ENCODE measurements around the gene ACTL6A. TPM values are rescaled to one million over a fixed set of nuclear protein-coding genes. Genes with fewer than 3 reads are reported as not detected.

Gene ACTL6A
- total and polyA plus RNA-seq, 2 of the 4 experiments (the other 2 are of a cell fraction) = 48.3 to 70.1 TPM

DNA sequence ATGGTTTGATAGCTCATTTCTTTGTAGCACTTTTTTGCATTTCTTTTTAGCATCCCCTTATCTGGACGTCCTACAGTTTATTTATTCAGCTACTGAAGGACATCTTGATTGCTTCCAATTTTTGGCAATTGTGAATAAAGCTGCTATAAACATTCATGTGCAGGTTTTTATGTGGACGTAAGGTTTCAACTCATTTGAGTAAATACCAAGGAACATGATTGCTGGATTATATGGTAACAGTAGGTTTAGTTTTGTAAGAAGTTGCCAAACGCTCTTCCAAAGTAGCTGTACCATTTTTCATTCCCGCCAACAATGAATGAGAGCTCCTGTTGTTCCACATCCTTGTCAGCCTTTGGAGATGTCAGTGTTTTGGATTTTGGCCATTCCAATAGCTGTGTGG, 29.5 kb upstream of the ACTL6A start:
- CTCF ChIA-PET = interaction anchor here (0.6 to 0.9 kb wide), 2 partner anchors 15 to 28 kb away, joined by 3 to 8 read pairs; no protein-coding TSS in a partner anchor
- H3K4ac ChIP-seq (ENCODE audit: low read depth, low read length) = no peak overlapping the region
- no peak overlapping the region for H4K8ac ChIP-seq (ENCODE audit: low read depth in 2 of 2, low read length in 2 of 2)
- peaks cover 3% of the 10 kb centered on the region; the same call in 1 of the 2 replicates for H3K9me1 ChIP-seq (ENCODE audit: insufficient read depth, low read length)
- H2BK20ac ChIP-seq (ENCODE audit: low read depth, low read length) = no peak overlapping the region
- H3K4me3 ChIP-seq (ENCODE audit: insufficient read depth, low read depth, low read length) = no peak overlapping the region
- no peak overlapping the region for H3K23ac ChIP-seq (ENCODE audit: low read depth, low read length)
- no CpG with 5 or more reads among the region's 4 CpGs for WGBS, 2 experiments (ENCODE audit: extremely low coverage in 2 of 2, insufficient read length in 1 of 2)
- dilution Hi-C loops (cut with HindIII; ENCODE audit: low sequenced_read_pairs, unreplicated experiment) = no loop called here
- H3K14ac ChIP-seq (replicated peaks; ENCODE audit: low read depth, low read length) = no peak overlapping the region
- TF ChIP-seq RFX5 (IDR thresholded peaks at IDR 0.05; ENCODE audit: low read depth, low read length) (no peak), FOS (IDR thresholded peaks at IDR 0.05; ENCODE audit: low read depth, low read length) (no peak), CEBPB (IDR thresholded peaks at IDR 0.05; ENCODE audit: low read depth, low read length) (no peak), MXI1 (IDR thresholded peaks at IDR 0.05; ENCODE audit: borderline replicate concordance, low read depth, low read length) (no peak), CHD1 (IDR thresholded peaks at IDR 0.05; ENCODE audit: low read depth, low read length) (no peak), NFE2L2 (IDR thresholded peaks at IDR 0.05; ENCODE audit: low read depth, low read length) (no peak)
- TF ChIP-seq, protein P1, sequence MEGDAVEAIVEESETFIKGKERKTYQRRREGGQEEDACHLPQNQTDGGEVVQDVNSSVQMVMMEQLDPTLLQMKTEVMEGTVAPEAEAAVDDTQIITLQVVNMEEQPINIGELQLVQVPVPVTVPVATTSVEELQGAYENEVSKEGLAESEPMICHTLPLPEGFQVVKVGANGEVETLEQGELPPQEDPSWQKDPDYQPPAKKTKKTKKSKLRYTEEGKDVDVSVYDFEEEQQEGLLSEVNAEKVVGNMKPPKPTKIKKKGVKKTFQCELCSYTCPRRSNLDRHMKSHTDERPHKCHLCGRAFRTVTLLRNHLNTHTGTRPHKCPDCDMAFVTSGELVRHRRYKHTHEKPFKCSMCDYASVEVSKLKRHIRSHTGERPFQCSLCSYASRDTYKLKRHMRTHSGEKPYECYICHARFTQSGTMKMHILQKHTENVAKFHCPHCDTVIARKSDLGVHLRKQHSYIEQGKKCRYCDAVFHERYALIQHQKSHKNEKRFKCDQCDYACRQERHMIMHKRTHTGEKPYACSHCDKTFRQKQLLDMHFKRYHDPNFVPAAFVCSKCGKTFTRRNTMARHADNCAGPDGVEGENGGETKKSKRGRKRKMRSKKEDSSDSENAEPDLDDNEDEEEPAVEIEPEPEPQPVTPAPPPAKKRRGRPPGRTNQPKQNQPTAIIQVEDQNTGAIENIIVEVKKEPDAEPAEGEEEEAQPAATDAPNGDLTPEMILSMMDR (conservative IDR thresholded peaks at IDR 0.05; ENCODE audit: low read depth, low read length) = no peak
- TF ChIP-seq, protein P2, sequence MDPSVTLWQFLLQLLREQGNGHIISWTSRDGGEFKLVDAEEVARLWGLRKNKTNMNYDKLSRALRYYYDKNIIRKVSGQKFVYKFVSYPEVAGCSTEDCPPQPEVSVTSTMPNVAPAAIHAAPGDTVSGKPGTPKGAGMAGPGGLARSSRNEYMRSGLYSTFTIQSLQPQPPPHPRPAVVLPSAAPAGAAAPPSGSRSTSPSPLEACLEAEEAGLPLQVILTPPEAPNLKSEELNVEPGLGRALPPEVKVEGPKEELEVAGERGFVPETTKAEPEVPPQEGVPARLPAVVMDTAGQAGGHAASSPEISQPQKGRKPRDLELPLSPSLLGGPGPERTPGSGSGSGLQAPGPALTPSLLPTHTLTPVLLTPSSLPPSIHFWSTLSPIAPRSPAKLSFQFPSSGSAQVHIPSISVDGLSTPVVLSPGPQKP (IDR thresholded peaks at IDR 0.05; ENCODE audit: borderline replicate concordance, low read depth, low read length) = no peak
- H3K4me1 ChIP-seq (ENCODE audit: control insufficient read depth, insufficient read depth, low read length) = no peaks in the 10 kb centered on the region; the same call in 1 of the 2 replicates
- H4K5ac ChIP-seq (ENCODE audit: low read depth, low read length) = no peak overlapping the region
- intact Hi-C loops (cut with micrococcal nuclease) = no loop called here
- no peak overlapping the region for H3K18ac ChIP-seq (ENCODE audit: low read depth, low read length)
- no peak overlapping the region for H3K4me2 ChIP-seq (ENCODE audit: low read depth, low read length)
- no peak for ATAC-seq (ENCODE audit: low read depth)
- H2BK15ac ChIP-seq (ENCODE audit: low read depth, low read length) = no peak overlapping the region
- H4K20me1 ChIP-seq (ENCODE audit: insufficient read depth, low read length) = no peaks in the 10 kb centered on the region
- no peak overlapping the region for H3K9ac ChIP-seq (ENCODE audit: low read depth, low read length)
- H3K27me3 ChIP-seq (ENCODE audit: control insufficient read depth, insufficient read depth, low read length) = 0 out of 2 replicates have a peak, but pooled peaks cover 2% of the 10 kb centered on the region
- in situ Hi-C loops (cut with MboI; ENCODE audit: low sequenced_read_pairs) = no loop called here
- no peak overlapping the region for H2AFZ ChIP-seq (replicated peaks; ENCODE audit: low read length, poor library complexity)
- H2BK120ac ChIP-seq (ENCODE audit: low read depth, low read length) = no peak overlapping the region
- POLR2A ChIA-PET (ENCODE audit: unreplicated experiment) = no interaction called here
- BruUV-seq (replicated peaks) = no TSS peak
- H4K91ac ChIP-seq (ENCODE audit: insufficient read depth, low read depth, low read length) = no peak overlapping the region
- no peak overlapping the region for H2AK5ac ChIP-seq (ENCODE audit: low read depth, low read length)
- no peaks in the 10 kb centered on the region for H3K36me3 ChIP-seq (ENCODE audit: control insufficient read depth, insufficient read depth, low read length)
- no peaks in the 10 kb centered on the region for H3K9me3 ChIP-seq (ENCODE audit: control insufficient read depth, insufficient read depth, low read length)
- no peak overlapping the region for H2BK5ac ChIP-seq (ENCODE audit: low read depth, low read length, poor library complexity, severe bottlenecking)
- no peak for DNase-seq
- H2AK9ac ChIP-seq (replicated peaks; ENCODE audit: low read depth, low read length, poor library complexity) = no peak overlapping the region
- H3K27ac ChIP-seq (ENCODE audit: insufficient read depth, low read length) = no peak overlapping the region
- H3K56ac ChIP-seq (ENCODE audit: extremely low read depth, insufficient read depth, low read length) = no peak overlapping the region
- H3K79me1 ChIP-seq (ENCODE audit: low read depth in 1 of 2, low read length in 2 of 2) = no peaks in the 10 kb centered on the region

All from IMR-90 (cell line).